ENCODE results near the gene TTC1.

DNA sequence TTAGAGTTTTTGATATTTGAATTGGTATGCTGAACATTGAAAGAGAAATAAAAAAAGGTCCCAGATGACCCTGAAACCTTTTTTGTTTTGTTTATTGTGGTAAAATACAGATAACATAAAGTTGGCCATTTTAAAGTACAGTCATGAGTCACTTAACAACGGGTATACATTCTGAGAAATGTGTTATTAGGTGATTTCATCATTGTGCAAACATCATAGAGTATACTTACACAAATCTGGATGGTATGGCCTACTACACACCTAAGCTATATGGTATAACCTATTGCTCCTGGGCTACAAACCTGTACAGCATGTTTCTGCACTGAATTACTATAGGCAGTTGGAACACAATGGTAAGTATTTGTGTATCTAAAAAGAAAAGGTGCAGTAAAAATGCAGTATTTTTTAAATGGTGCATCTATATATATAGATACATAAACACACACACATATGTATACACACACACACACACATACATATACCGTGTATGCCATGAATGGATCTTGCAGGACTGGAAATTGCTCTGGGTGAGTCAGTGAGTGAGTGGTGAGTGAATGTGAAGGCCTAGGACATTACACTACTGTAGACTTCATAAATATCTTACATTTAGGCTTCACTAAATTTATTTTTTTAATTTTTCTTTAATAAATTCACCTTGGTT, 31.0 kb downstream of the TTC1 start:
- TF ChIP-seq, protein P1, sequence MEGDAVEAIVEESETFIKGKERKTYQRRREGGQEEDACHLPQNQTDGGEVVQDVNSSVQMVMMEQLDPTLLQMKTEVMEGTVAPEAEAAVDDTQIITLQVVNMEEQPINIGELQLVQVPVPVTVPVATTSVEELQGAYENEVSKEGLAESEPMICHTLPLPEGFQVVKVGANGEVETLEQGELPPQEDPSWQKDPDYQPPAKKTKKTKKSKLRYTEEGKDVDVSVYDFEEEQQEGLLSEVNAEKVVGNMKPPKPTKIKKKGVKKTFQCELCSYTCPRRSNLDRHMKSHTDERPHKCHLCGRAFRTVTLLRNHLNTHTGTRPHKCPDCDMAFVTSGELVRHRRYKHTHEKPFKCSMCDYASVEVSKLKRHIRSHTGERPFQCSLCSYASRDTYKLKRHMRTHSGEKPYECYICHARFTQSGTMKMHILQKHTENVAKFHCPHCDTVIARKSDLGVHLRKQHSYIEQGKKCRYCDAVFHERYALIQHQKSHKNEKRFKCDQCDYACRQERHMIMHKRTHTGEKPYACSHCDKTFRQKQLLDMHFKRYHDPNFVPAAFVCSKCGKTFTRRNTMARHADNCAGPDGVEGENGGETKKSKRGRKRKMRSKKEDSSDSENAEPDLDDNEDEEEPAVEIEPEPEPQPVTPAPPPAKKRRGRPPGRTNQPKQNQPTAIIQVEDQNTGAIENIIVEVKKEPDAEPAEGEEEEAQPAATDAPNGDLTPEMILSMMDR (IDR thresholded peaks at IDR 0.05) = no peak
- TF ChIP-seq, protein P2, sequence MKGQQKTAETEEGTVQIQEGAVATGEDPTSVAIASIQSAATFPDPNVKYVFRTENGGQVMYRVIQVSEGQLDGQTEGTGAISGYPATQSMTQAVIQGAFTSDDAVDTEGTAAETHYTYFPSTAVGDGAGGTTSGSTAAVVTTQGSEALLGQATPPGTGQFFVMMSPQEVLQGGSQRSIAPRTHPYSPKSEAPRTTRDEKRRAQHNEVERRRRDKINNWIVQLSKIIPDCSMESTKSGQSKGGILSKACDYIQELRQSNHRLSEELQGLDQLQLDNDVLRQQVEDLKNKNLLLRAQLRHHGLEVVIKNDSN (IDR thresholded peaks at IDR 0.05; ENCODE audit: borderline replicate concordance, low read depth) = no peak
- TF ChIP-seq ELF1 (IDR thresholded peaks at IDR 0.05) (no peak), RAD21 (IDR thresholded peaks at IDR 0.05; ENCODE audit: low read length) (no peak), TAF1 (IDR thresholded peaks at IDR 0.05; ENCODE audit: borderline replicate concordance, low read depth, low read length) (no peak), FOXM1 (IDR thresholded peaks at IDR 0.05; ENCODE audit: low read depth) (no peak), USF2 (IDR thresholded peaks at IDR 0.05; ENCODE audit: borderline replicate concordance, low read depth, low read length) (no peak)
- TF ChIP-seq, protein P3, sequence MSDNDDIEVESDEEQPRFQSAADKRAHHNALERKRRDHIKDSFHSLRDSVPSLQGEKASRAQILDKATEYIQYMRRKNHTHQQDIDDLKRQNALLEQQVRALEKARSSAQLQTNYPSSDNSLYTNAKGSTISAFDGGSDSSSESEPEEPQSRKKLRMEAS (IDR thresholded peaks at IDR 0.05; ENCODE audit: low read depth) = no peak
- TF ChIP-seq, protein P4, sequence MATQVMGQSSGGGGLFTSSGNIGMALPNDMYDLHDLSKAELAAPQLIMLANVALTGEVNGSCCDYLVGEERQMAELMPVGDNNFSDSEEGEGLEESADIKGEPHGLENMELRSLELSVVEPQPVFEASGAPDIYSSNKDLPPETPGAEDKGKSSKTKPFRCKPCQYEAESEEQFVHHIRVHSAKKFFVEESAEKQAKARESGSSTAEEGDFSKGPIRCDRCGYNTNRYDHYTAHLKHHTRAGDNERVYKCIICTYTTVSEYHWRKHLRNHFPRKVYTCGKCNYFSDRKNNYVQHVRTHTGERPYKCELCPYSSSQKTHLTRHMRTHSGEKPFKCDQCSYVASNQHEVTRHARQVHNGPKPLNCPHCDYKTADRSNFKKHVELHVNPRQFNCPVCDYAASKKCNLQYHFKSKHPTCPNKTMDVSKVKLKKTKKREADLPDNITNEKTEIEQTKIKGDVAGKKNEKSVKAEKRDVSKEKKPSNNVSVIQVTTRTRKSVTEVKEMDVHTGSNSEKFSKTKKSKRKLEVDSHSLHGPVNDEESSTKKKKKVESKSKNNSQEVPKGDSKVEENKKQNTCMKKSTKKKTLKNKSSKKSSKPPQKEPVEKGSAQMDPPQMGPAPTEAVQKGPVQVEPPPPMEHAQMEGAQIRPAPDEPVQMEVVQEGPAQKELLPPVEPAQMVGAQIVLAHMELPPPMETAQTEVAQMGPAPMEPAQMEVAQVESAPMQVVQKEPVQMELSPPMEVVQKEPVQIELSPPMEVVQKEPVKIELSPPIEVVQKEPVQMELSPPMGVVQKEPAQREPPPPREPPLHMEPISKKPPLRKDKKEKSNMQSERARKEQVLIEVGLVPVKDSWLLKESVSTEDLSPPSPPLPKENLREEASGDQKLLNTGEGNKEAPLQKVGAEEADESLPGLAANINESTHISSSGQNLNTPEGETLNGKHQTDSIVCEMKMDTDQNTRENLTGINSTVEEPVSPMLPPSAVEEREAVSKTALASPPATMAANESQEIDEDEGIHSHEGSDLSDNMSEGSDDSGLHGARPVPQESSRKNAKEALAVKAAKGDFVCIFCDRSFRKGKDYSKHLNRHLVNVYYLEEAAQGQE (IDR thresholded peaks at IDR 0.05; ENCODE audit: low read depth, low read length) = no peak

Data from SK-N-SH (cell line).